HepG2 (cell line): ENCODE results near the gene SLC16A2.

Experiments
- ARNTL ChIP-seq: sonication (generic); formaldehyde crosslinking; IDR thresholded peaks from 2 replicates; pipeline ENCODE4 v1.4.0; 2020; ENCODE audit warnings: mild to moderate bottlenecking, missing genetic modification reagents
- KDM5A ChIP-seq: fragments of 200-600 bp; sonication (generic); IDR thresholded peaks from 2 replicates; pipeline ENCODE4 v1.7.0; 2018; ENCODE audit warnings: antibody characterized with exemption, mild to moderate bottlenecking, low read length, borderline replicate concordance
- MAFK ChIP-seq, 2 experiments: IDR thresholded peaks in 1 of 2; conservative IDR thresholded peaks in 1 of 2; 2 replicates each; pipeline ENCODE4 v1.6.1; 2011; ENCODE audit warnings: improper control_type of control experiment in 2 of 2, low read length in 2 of 2
- NR1H2 ChIP-seq: sonication (generic); formaldehyde crosslinking; IDR thresholded peaks from 2 replicates; pipeline ENCODE4 v1.8.1; 2022; ENCODE audit warnings: low read depth, missing genetic modification reagents, borderline replicate concordance
- ZNF232 ChIP-seq: sonication (generic); formaldehyde crosslinking; IDR thresholded peaks from 2 replicates; pipeline ENCODE4 v1.4.0; 2020; ENCODE audit warnings: missing genetic modification reagents, borderline replicate concordance

GRCh38 chrX:74507191-74507590 is 85.9 kb downstream of the SLC16A2 start:
- no peak for TF ChIP-seq ARNTL (CRISPR knock-in tag)
- no peak for TF ChIP-seq NR1H2 (CRISPR knock-in tag)
- no peak for TF ChIP-seq ZNF232 (CRISPR knock-in tag)
- no peak for TF ChIP-seq MAFK (conservative IDR thresholded peaks at IDR 0.05 in 1 of 2, IDR thresholded peaks at IDR 0.05 in 1 of 2; ENCODE audit: low read length in 2 of 2)
- no peak for TF ChIP-seq KDM5A
